ENCODE results near the gene CSRP1.

DNA sequence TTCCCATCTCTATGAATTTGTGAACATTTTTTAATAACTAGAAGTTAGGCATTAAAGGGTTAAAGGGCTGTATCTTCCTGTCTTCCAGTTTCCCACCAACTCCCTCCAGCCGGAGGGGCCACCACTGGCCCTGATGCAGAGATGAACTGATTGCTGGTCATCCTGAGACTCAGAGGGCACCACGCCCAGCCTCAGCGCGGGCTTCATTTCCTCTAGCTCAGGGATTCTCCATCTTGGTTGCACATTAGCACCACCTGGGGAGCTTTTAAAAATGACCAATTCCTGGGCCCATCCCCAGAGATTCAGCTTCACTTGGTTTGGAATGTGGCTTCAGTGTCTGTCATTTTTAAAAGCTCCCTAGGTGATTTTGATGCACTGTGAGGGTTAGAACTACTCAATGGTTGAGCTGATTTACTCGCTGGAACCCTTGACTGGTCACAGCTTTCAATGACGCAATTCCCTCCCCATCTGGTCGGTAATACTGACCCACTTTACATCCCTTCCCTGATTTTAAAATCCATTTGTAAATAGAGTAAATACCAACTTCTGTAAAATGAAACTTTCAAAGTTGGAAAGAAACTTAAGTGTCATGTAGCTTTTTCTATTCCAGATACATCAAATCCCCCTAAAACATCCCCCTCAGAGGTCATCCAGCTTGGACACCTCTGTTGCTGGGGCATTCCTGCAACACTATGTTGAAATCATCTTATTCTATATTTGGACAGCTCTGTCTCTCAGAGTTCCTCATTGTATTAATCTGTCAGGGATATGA is 37.1 kb upstream of the CSRP1 start:
- TF ChIP-seq EZH2 (IDR thresholded peaks at IDR 0.05; ENCODE audit: low read depth, unreplicated experiment) (no peak), STAT1 (IDR thresholded peaks at IDR 0.05; ENCODE audit: unreplicated experiment) (no peak)
- TF ChIP-seq, protein P1, sequence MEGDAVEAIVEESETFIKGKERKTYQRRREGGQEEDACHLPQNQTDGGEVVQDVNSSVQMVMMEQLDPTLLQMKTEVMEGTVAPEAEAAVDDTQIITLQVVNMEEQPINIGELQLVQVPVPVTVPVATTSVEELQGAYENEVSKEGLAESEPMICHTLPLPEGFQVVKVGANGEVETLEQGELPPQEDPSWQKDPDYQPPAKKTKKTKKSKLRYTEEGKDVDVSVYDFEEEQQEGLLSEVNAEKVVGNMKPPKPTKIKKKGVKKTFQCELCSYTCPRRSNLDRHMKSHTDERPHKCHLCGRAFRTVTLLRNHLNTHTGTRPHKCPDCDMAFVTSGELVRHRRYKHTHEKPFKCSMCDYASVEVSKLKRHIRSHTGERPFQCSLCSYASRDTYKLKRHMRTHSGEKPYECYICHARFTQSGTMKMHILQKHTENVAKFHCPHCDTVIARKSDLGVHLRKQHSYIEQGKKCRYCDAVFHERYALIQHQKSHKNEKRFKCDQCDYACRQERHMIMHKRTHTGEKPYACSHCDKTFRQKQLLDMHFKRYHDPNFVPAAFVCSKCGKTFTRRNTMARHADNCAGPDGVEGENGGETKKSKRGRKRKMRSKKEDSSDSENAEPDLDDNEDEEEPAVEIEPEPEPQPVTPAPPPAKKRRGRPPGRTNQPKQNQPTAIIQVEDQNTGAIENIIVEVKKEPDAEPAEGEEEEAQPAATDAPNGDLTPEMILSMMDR (conservative IDR thresholded peaks at IDR 0.05; ENCODE audit: low read depth in 2 of 2) = no peak
- TF ChIP-seq, protein P2, sequence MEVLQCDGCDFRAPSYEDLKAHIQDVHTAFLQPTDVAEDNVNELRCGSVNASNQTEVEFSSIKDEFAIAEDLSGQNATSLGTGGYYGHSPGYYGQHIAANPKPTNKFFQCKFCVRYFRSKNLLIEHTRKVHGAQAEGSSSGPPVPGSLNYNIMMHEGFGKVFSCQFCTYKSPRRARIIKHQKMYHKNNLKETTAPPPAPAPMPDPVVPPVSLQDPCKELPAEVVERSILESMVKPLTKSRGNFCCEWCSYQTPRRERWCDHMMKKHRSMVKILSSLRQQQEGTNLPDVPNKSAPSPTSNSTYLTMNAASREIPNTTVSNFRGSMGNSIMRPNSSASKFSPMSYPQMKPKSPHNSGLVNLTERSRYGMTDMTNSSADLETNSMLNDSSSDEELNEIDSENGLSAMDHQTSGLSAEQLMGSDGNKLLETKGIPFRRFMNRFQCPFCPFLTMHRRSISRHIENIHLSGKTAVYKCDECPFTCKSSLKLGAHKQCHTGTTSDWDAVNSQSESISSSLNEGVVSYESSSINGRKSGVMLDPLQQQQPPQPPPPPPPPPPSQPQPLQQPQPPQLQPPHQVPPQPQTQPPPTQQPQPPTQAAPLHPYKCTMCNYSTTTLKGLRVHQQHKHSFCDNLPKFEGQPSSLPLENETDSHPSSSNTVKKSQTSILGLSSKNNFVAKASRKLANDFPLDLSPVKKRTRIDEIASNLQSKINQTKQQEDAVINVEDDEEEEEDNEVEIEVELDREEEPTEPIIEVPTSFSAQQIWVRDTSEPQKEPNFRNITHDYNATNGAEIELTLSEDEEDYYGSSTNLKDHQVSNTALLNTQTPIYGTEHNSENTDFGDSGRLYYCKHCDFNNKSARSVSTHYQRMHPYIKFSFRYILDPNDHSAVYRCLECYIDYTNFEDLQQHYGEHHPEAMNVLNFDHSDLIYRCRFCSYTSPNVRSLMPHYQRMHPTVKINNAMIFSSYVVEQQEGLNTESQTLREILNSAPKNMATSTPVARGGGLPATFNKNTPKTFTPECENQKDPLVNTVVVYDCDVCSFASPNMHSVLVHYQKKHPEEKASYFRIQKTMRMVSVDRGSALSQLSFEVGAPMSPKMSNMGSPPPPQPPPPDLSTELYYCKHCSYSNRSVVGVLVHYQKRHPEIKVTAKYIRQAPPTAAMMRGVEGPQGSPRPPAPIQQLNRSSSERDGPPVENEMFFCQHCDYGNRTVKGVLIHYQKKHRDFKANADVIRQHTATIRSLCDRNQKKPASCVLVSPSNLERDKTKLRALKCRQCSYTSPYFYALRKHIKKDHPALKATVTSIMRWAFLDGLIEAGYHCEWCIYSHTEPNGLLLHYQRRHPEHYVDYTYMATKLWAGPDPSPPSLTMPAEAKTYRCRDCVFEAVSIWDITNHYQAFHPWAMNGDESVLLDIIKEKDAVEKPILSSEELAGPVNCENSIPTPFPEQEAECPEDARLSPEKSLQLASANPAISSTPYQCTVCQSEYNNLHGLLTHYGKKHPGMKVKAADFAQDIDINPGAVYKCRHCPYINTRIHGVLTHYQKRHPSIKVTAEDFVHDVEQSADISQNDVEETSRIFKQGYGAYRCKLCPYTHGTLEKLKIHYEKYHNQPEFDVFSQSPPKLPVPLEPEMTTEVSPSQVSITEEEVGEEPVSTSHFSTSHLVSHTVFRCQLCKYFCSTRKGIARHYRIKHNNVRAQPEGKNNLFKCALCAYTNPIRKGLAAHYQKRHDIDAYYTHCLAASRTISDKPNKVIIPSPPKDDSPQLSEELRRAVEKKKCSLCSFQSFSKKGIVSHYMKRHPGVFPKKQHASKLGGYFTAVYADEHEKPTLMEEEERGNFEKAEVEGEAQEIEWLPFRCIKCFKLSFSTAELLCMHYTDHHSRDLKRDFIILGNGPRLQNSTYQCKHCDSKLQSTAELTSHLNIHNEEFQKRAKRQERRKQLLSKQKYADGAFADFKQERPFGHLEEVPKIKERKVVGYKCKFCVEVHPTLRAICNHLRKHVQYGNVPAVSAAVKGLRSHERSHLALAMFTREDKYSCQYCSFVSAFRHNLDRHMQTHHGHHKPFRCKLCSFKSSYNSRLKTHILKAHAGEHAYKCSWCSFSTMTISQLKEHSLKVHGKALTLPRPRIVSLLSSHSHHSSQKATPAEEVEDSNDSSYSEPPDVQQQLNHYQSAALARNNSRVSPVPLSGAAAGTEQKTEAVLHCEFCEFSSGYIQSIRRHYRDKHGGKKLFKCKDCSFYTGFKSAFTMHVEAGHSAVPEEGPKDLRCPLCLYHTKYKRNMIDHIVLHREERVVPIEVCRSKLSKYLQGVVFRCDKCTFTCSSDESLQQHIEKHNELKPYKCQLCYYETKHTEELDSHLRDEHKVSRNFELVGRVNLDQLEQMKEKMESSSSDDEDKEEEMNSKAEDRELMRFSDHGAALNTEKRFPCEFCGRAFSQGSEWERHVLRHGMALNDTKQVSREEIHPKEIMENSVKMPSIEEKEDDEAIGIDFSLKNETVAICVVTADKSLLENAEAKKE (CRISPR knock-in tag; IDR thresholded peaks at IDR 0.05) = no peak
